Sigmoid colon (tissue), 4 donors: ENCODE data around the gene ANKRD44.

ENCODE experiments used
- POLR2A ChIP-seq, 2 donors: fragments of 450-650 bp; IDR thresholded peaks; one replicate each; pipeline ENCODE4 v1.6.1; 2016; ENCODE audit warnings: antibody characterized with exemption in 2 of 2, mild to moderate bottlenecking in 2 of 2, moderate library complexity in 2 of 2
- POLR2AphosphoS5 ChIP-seq, 4 donors: sonication (generic); formaldehyde crosslinking; IDR thresholded peaks; one replicate each; pipeline ENCODE4 v1.6.1; 2017; ENCODE audit warnings: antibody characterized with exemption in 4 of 4
- TF ChIP-seq, protein P1 (sequence below), 4 experiments: fragments of 450-650 bp in 3 of 4; fragments of 200-600 bp in 1 of 4; IDR thresholded peaks; one replicate each; pipeline ENCODE4 v1.5.1; 2016 to 2019; ENCODE audit warnings: antibody characterized with exemption in 4 of 4, mild to moderate bottlenecking in 3 of 4, moderate library complexity in 2 of 4

- TF ChIP-seq POLR2AphosphoS5 (IDR thresholded peaks at IDR 0.05) (no peak), POLR2A (IDR thresholded peaks at IDR 0.05) (no peak)
- TF ChIP-seq, protein P1, sequence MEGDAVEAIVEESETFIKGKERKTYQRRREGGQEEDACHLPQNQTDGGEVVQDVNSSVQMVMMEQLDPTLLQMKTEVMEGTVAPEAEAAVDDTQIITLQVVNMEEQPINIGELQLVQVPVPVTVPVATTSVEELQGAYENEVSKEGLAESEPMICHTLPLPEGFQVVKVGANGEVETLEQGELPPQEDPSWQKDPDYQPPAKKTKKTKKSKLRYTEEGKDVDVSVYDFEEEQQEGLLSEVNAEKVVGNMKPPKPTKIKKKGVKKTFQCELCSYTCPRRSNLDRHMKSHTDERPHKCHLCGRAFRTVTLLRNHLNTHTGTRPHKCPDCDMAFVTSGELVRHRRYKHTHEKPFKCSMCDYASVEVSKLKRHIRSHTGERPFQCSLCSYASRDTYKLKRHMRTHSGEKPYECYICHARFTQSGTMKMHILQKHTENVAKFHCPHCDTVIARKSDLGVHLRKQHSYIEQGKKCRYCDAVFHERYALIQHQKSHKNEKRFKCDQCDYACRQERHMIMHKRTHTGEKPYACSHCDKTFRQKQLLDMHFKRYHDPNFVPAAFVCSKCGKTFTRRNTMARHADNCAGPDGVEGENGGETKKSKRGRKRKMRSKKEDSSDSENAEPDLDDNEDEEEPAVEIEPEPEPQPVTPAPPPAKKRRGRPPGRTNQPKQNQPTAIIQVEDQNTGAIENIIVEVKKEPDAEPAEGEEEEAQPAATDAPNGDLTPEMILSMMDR (IDR thresholded peaks at IDR 0.05): no peak
Observed at GRCh38 chr2:197327073-197327471, 16.5 kb upstream of the ANKRD44 start.
